NT2/D1 (cell line): Measurements from ENCODE around the gene UBAC2.

Experiments
- SUZ12 ChIP-seq: IDR thresholded peaks from 2 replicates; pipeline ENCODE4 v1.6.1; 2011; ENCODE audit not compliant: insufficient read length, insufficient read depth; ENCODE audit errors: extremely low read depth
- YY1 ChIP-seq: IDR thresholded peaks from 2 replicates; pipeline ENCODE4 v1.6.1; 2011; ENCODE audit not compliant: insufficient read length, insufficient read depth
- ZNF274 ChIP-seq: IDR thresholded peaks from 2 replicates; pipeline ENCODE4 v1.6.1; 2011; ENCODE audit warnings: mild to moderate bottlenecking, low read depth, low read length

GRCh38 chr13:99418843-99419140 lies 218.1 kb downstream of the UBAC2 start:
- no peak for TF ChIP-seq ZNF274
- TF ChIP-seq YY1, result no peak
- no peak for TF ChIP-seq SUZ12
